H1 (cell line): ENCODE data around the gene TRMT10C. TPM values are rescaled to one million over a fixed set of nuclear protein-coding genes. Genes with fewer than 3 reads are reported as not detected.

Experiments
- CTCF ChIA-PET: fragments of 300-600 bp; sonication (Branson Sonifier 250); formaldehyde crosslinking; loops from one replicate; lab custom pipeline; 2021; ENCODE audit not compliant: partially characterized antibody; lab: Charles Lee
- POLR2A ChIA-PET: fragments of 300-600 bp; sonication (Branson Sonifier 250); formaldehyde crosslinking; loops from one replicate; lab custom pipeline; 2021; ENCODE audit warnings: inconsistent platforms; ENCODE audit not compliant: partially characterized antibody; lab: Charles Lee
- DNase-seq, 2 experiments: peaks; one replicate each; pipeline versions ENCODE4 v3.0.0 to v3.0.0-alpha.2; 2010 to 2022; ENCODE audit warnings: low spot score in 2 of 2, low read depth in 1 of 2, mixed read lengths in 1 of 2
- FAIRE-seq: peaks from 2 replicates; lab custom pipeline; 2011; peaks lifted over from hg19 to GRCh38; lab: Jason Lieb, UNC
- H2AFZ ChIP-seq: 2 replicates; pipeline ENCODE4 v1.8.1; 2012; ENCODE audit warnings: low read length, inconsistent platforms
- H2AK5ac ChIP-seq: 2 replicates; pipeline ENCODE4 v1.6.1; 2013; ENCODE audit warnings: low read depth, low read length
- H2BK120ac ChIP-seq: replicated peaks from 2 replicates; pipeline ENCODE3; 2013; ENCODE audit warnings: low read depth, low read length, inconsistent platforms
- H2BK12ac ChIP-seq: 2 replicates; pipeline ENCODE4 v1.6.1; 2013; ENCODE audit warnings: low read depth, low read length
- H2BK15ac ChIP-seq: 2 replicates; pipeline ENCODE4 v1.6.1; 2013; ENCODE audit warnings: low read length
- H2BK20ac ChIP-seq: 2 replicates; pipeline ENCODE4 v1.6.1; 2013; ENCODE audit warnings: low read length
- H2BK5ac ChIP-seq: 2 replicates; pipeline ENCODE4 v1.6.1; 2013; ENCODE audit warnings: low read depth, low read length
- H3K14ac ChIP-seq: 2 replicates; pipeline ENCODE4 v1.6.1; 2013; ENCODE audit warnings: inconsistent platforms; ENCODE audit not compliant: insufficient read length
- H3K18ac ChIP-seq: 2 replicates; pipeline ENCODE4 v1.6.1; 2013; ENCODE audit warnings: low read length; ENCODE audit errors: extremely low read depth
- H3K23ac ChIP-seq: 2 replicates; pipeline ENCODE4 v1.6.1; 2013; ENCODE audit warnings: inconsistent platforms; ENCODE audit not compliant: insufficient read length
- H3K23me2 ChIP-seq: 2 replicates; pipeline ENCODE4 v1.6.1; 2013; ENCODE audit warnings: low read depth, low read length
- H3K27ac ChIP-seq: 2 replicates; pipeline ENCODE4 v1.6.1; 2011; ENCODE audit warnings: low read depth, low read length, inconsistent platforms
- H3K27me3 ChIP-seq, 4 experiments: replicated peaks in 1 of 4; 1 replicate in 1 of 4; 2 replicates in 3 of 4; pipeline versions ENCODE4 v1.6.1 to v1.8.1; 2011 to 2013; ENCODE audit warnings: low read length in 3 of 4, mild to moderate bottlenecking in 3 of 4, inconsistent platforms in 2 of 4, mixed read lengths in 2 of 4, moderate library complexity in 1 of 4; ENCODE audit not compliant: control insufficient read depth in 3 of 4, insufficient read depth in 3 of 4; ENCODE audit errors: extremely low read depth in 1 of 4
- H3K36me3 ChIP-seq, 4 experiments: 2 replicates each; pipeline versions ENCODE4 v1.6.1 to v1.8.1; 2011 to 2013; ENCODE audit warnings: mild to moderate bottlenecking in 4 of 4, low read length in 3 of 4, moderate library complexity in 2 of 4, control low read depth in 1 of 4, inconsistent platforms in 1 of 4; ENCODE audit not compliant: insufficient read depth in 4 of 4, control insufficient read depth in 2 of 4
- H3K4ac ChIP-seq: replicated peaks from 2 replicates; pipeline ENCODE3; 2013; ENCODE audit warnings: low read length, low read depth, mixed read lengths, inconsistent platforms; ENCODE audit not compliant: insufficient read length
- H3K4me1 ChIP-seq, 4 experiments: replicated peaks in 1 of 4; 1 replicate in 1 of 4; 2 replicates in 3 of 4; pipeline versions ENCODE4 v1.6.1 to v1.8.1; 2011 to 2013; ENCODE audit warnings: low read length in 3 of 4, inconsistent platforms in 2 of 4, mixed read lengths in 1 of 4; ENCODE audit not compliant: insufficient read depth in 4 of 4, control insufficient read depth in 3 of 4
- H3K4me2 ChIP-seq, 2 experiments: 2 replicates each; pipeline versions ENCODE4 v1.6.1 to v1.8.1; 2011 to 2013; ENCODE audit warnings: low read depth in 2 of 2, low read length in 2 of 2, control low read depth in 1 of 2, inconsistent platforms in 1 of 2, mild to moderate bottlenecking in 1 of 2; ENCODE audit not compliant: insufficient read depth in 1 of 2
- H3K4me3 ChIP-seq, 4 experiments: fragments of 200-600, 300-600 bp in 1 of 4; sonication (generic), shearing (Covaris generic), sonication (Bioruptor Twin) in 1 of 4; 2 replicates each; pipeline versions ENCODE4 v1.5.1 to v1.8.1; 2011 to 2016; ENCODE audit warnings: low read length in 4 of 4, low read depth in 3 of 4, control low read depth in 2 of 4, inconsistent platforms in 2 of 4, mild to moderate bottlenecking in 2 of 4, mixed read lengths in 1 of 4, moderate library complexity in 1 of 4; ENCODE audit not compliant: insufficient read depth in 2 of 4; ENCODE audit errors: extremely low read depth in 1 of 4
- H3K56ac ChIP-seq: replicated peaks from 2 replicates; pipeline ENCODE3; 2013; ENCODE audit warnings: low read depth, mild to moderate bottlenecking, mixed read lengths, low read length, inconsistent platforms; ENCODE audit not compliant: insufficient read length
- H3K79me1 ChIP-seq: 2 replicates; pipeline ENCODE4 v1.6.1; 2013; ENCODE audit warnings: low read depth, low read length, control low read depth
- H3K79me2 ChIP-seq, 2 experiments: 2 replicates each; pipeline versions ENCODE4 v1.6.1 to v1.8.1; 2012 to 2013; ENCODE audit warnings: low read length in 2 of 2, mild to moderate bottlenecking in 2 of 2, inconsistent platforms in 1 of 2; ENCODE audit not compliant: insufficient read depth in 2 of 2, control insufficient read depth in 1 of 2
- H3K9ac ChIP-seq, 4 experiments: replicated peaks in 1 of 4; 1 replicate in 1 of 4; 2 replicates in 3 of 4; pipeline versions ENCODE4 v1.6.1 to v1.8.1; 2011 to 2013; ENCODE audit warnings: low read depth in 3 of 4, low read length in 3 of 4, control low read depth in 2 of 4, mild to moderate bottlenecking in 2 of 4, moderate library complexity in 2 of 4, inconsistent platforms in 1 of 4; ENCODE audit errors: extremely low read depth in 1 of 4
- H3K9me3 ChIP-seq, 2 experiments: 2 replicates each; pipeline versions ENCODE4 v1.6.1 to v1.8.1; 2012 to 2013; ENCODE audit warnings: mild to moderate bottlenecking in 2 of 2, moderate library complexity in 2 of 2, control low read depth in 1 of 2, inconsistent platforms in 1 of 2, low read depth in 1 of 2, low read length in 1 of 2, mixed read lengths in 1 of 2; ENCODE audit not compliant: insufficient read depth in 2 of 2
- H4K20me1 ChIP-seq, 2 experiments: replicated peaks in 1 of 2; 2 replicates each; pipeline versions ENCODE3 to v1.8.1; 2011 to 2013; ENCODE audit warnings: inconsistent platforms in 2 of 2, low read length in 2 of 2, mild to moderate bottlenecking in 1 of 2; ENCODE audit not compliant: insufficient read depth in 2 of 2, control insufficient read depth in 1 of 2
- H4K5ac ChIP-seq: 2 replicates; pipeline ENCODE4 v1.6.1; 2013; ENCODE audit warnings: low read length, low read depth, mixed read lengths, inconsistent platforms; ENCODE audit not compliant: insufficient read length
- H4K8ac ChIP-seq: 2 replicates; pipeline ENCODE4 v1.8.0; 2013; ENCODE audit warnings: mild to moderate bottlenecking, moderate library complexity, low read length, inconsistent platforms; ENCODE audit not compliant: insufficient read depth; ENCODE audit errors: extremely low read depth
- H4K91ac ChIP-seq: replicated peaks from 2 replicates; pipeline ENCODE3; 2013; ENCODE audit warnings: low read length, mixed read lengths, inconsistent platforms; ENCODE audit not compliant: insufficient read length
- GTF2F1 ChIP-seq: IDR thresholded peaks from 2 replicates; pipeline ENCODE4 v1.6.1; 2012; ENCODE audit warnings: low read depth, low read length, improper control_type of control experiment, borderline replicate concordance
- POLR2A ChIP-seq, 2 experiments: IDR thresholded peaks; 1 replicate in 1 of 2; 2 replicates in 1 of 2; pipeline ENCODE4 v1.6.1; 2011; ENCODE audit warnings: low read depth in 2 of 2, low read length in 2 of 2, mild to moderate bottlenecking in 2 of 2; ENCODE audit errors: control extremely low read depth in 1 of 2
- ZNF274 ChIP-seq: IDR thresholded peaks from 2 replicates; pipeline ENCODE4 v1.7.0; 2012; ENCODE audit warnings: low read length, borderline replicate concordance; ENCODE audit errors: extremely low read depth
- WGBS, 2 experiments: shearing (Covaris generic) in 1 of 2; methylation state at CpG; one replicate each; pipeline versions ENCODE4 v1.1.6 to v1.1.7; 2013 to 2015; ENCODE audit warnings: low lambda C conversion rate in 2 of 2, mixed read lengths in 2 of 2, inconsistent platforms in 1 of 2, low coverage in 1 of 2, missing lambda C conversion rate in 1 of 2; ENCODE audit not compliant: insufficient replicate concordance in 2 of 2, insufficient coverage in 1 of 2, insufficient read length in 1 of 2; ENCODE audit errors: extremely low coverage in 1 of 2, missing lambda C conversion rate in 1 of 2; 5-methylcytosine and 5-hydroxymethylcytosine counted together
- polyA plus RNA-seq, 7 experiments: library from polyadenylated mRNA; depleted of rRNA in 3 of 7; stranded (reverse) in 5 of 7; unstranded in 2 of 7; fragments of >200 nt in 5 of 7; fragments of 200-250 nt in 2 of 7; gene quantifications; 1 replicate in 5 of 7; 2 replicates in 1 of 7; 4 replicates in 1 of 7; pipeline versions ENCODE4 v1.2.1 to v1.2.3, GENCODE V29; 2011 to 2013; ENCODE audit warnings: missing spikeins in 2 of 7, mixed read lengths in 2 of 7
- total RNA-seq: library from RNA; stranded (reverse); fragmentation: NEBNext Ultra II Directional; extraction: Animal tissue kit (Norgen Biotek cat#: 25700); gene quantifications from 2 replicates; pipeline ENCODE4 v1.2.1, GENCODE V29; 2021

TRMT10C gene
- total and polyA plus RNA-seq, 2 of the 8 experiments (the other 6 are each of a cell fraction or from before 2014, with no cell fraction given) = 27.4 to 55.9 TPM

DNA sequence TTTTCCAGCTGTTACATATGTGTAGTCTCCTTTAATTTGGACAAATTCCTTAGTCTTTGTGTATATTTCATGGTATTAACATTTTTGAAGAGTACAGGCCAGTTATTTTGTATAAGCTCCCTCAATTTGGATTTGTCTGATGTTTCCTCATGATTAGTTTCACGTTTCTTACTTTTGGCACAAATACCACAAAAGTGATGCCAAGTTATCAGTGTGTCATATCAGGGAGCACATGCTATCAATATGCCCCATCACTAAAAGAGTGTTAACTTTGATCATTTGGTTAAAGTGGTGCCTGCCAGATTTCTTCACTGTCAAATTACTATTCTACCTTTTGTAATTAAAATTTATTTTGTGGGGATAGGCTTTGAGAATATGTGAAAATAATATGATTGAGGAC, 26.9 kb downstream of the TRMT10C start:
- Histone ChIP-seq H4K5ac (no peak overlapping the region), H3K27ac (no peak overlapping the region), H3K4me3 (no peak overlapping the region), H3K4me2 (no peak overlapping the region), H2BK5ac (no peak overlapping the region), H3K4ac (no peak overlapping the region), H3K18ac (no peak overlapping the region), H3K79me2 (peaks cover 0 to 31% of the 10 kb centered on the region in 2 experiments; a peak in 2 of 4 replicates), H3K56ac (no peak overlapping the region), H3K14ac (no peak overlapping the region), H2BK20ac (no peak overlapping the region), H3K4me1 (no peaks in the 10 kb centered on the region), H3K9me3 (no peaks in the 10 kb centered on the region), H2BK120ac (no peak overlapping the region), H4K20me1 (peaks cover 4 to 6% of the 10 kb centered on the region in 2 experiments), H2AFZ (no peak overlapping the region), H2AK5ac (no peak overlapping the region), H3K23me2 (peaks cover 2% of the 10 kb centered on the region; the same call in 1 of the 2 replicates), H4K91ac (no peak overlapping the region), H3K27me3 (no peaks in the 10 kb centered on the region), H3K9ac (no peak overlapping the region), H2BK15ac (no peak overlapping the region), H3K23ac (no peak overlapping the region), H2BK12ac (no peak overlapping the region), H4K8ac (no peak overlapping the region), H3K36me3 (peaks cover 0 to 62% (median 20%) of the 10 kb centered on the region in 4 experiments; a peak in 6 of 8 replicates), H3K79me1 (no peaks in the 10 kb centered on the region)
- ChIA-PET POLR2A (interaction anchor here (1.7 kb wide), 1 partner anchor 9 kb away, joined by 5 read pairs; no protein-coding TSS in a partner anchor), CTCF (interaction anchor here (1.1 kb wide), 2 partner anchors 11 to 15 kb away, joined by 3 to 5 read pairs; partner anchors contain the start of gene PCNP)
- 94% methylated on average over 1 of the region's 1 CpG; no CpG with 5 or more reads in 1 of the 2 experiments for WGBS, 2 experiments
- DNase-seq (no peak), FAIRE-seq (no peak)
- TF ChIP-seq GTF2F1 (no peak), POLR2A (IDR thresholded peaks at IDR 0.05; ENCODE audit: control extremely low read depth in 1 of 2, low read depth in 2 of 2, low read length in 2 of 2) (no peak), ZNF274 (no peak)
